NCI-H2227 treated with DMSO at 0.1 percent for 48 hours (cell line): Measurements from ENCODE around the gene PDK2.

ENCODE experiments used
- DNase-seq: peaks from one replicate; lab custom pipeline; 2025; lab: John Stamatoyannopoulos, UW

The PDK2 gene

DNA sequence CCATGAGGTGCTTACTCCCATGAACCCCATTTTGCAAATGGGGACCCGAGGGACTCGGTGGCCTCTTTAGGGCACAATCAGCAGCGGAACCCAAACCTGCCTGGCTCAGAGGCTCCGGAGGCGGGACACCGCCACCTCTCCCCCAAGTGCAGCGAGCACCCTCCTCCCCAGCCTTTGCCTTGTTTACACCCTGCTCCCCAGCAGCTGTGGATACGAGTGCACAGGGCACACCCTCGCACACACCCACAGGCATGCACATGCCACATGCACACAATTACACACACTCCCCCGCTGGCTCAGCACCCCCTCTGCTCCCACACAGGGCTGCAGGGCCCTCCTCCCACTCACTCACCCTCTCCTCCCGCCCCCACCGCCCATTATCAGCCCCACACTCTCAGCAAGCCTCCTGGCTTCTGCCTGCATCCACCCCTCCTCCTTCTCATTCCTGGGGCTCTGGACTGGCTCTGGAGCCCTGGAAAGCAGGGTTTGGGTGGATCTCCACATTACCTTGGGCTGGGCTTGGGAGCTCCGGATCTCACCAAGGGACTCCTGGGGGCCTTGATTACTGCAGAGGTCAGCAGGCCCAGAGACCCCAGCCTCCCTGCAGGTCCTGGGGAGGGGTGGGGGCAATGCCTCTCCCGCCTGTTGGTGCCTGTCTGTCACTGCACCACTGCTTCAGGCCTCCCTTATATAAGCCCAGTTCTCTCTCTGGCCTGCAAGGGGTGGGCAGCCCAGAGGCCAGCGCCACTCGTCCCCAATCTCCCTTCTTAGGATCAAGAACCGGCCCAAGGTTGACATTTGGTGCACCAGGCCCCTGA, 6.4 kb downstream of the PDK2 start:
- DNase-seq = peak; percentile 59

DNA sequence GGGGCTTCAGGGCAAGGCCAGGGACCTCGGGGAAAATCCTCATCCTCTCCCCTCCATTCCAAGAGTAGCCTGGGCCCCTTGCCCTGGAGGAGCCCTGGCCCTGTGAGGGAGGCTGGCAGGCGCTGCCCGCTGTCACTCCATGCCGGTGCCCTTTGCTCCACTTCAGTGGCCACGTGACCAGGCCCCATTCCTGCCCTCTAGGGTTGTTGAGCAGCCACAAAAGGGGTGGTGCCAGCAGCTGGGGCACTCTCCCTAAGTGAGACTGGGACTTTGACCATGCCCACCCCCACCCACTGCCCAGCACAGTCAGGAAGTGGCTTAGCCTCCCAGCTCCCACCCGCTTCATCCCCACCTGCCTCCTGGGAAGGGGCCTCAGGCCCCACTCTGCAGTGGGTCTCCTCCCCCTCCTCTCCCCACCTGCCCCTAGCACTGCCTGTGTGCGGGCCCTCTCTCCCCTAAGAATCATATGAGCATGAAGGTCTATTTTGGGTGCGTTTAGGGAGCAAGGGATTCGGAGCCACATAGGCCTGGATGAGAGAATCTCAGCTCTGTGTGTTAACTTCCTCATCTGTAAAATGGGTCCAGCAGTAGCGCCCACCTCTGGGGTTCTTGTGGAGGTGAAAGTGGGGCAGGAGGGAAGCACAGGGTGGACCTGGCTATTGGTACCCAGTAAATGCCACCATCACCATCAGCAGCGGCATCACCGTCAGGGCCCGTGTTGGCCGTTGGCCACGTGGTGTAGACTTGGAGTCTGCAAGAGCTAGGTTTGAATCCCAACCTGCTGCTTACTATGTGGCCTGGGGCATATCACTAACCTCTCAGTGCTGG, 7.2 kb downstream of the PDK2 start:
- DNase-seq = no peak

DNA sequence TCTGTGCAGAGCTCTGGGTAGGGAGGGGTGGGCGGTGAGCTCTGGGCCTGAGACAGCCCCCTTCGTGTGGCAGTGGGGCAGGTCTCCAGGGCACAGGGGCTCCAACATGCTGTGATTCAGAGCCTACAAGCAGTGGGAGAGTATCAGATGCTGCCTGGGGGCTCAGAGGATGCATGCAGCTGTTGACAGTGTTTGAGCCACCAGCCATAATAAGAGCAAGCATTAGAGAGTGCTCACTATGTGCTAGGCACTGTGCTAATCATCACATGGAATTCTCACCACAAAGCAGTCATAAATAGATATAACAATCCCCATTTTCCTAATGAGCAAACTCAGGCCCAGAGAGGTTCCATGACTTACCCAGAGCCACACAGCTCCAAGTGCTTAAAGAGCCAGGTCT, 8.1 kb downstream of the PDK2 start:
- DNase-seq = no peak

- no peak for DNase-seq
Observed at GRCh38 chr17:50103941-50104340, 8.8 kb downstream of the PDK2 start.

GRCh38 chr17:50105811-50106210, 10.7 kb downstream of the PDK2 start:
- DNase-seq = no peak

- DNase-seq = no peak
Observed at GRCh38 chr17:50106393-50107131, 11.4 kb downstream of the PDK2 start.

GRCh38 chr17:50107790-50108414, 12.8 kb downstream of the PDK2 start:
- no peak for DNase-seq

GRCh38 chr17:50108556-50108955, 13.4 kb downstream of the PDK2 start:
- DNase-seq = no peak

DNA sequence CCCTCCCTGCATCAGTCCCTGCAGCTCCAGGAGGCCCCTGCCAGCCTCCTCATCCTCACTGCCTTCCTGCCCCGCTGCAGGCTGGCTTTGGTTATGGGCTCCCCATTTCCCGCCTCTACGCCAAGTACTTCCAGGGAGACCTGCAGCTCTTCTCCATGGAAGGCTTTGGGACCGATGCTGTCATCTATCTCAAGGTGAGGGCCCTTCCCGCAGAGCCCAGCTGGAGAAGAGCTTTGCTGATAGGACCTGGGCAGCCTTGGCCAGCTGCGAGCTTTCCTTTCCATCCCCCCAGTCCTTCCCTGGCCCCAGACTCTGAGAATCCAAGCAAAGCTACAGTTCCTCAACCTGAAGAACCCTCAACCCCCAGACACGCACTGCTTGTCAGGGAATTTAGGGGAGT, 14.1 kb downstream of the PDK2 start:
- no peak for DNase-seq

GRCh38 chr17:50109785-50110184, 14.6 kb downstream of the PDK2 start:
- DNase-seq = no peak

DNA sequence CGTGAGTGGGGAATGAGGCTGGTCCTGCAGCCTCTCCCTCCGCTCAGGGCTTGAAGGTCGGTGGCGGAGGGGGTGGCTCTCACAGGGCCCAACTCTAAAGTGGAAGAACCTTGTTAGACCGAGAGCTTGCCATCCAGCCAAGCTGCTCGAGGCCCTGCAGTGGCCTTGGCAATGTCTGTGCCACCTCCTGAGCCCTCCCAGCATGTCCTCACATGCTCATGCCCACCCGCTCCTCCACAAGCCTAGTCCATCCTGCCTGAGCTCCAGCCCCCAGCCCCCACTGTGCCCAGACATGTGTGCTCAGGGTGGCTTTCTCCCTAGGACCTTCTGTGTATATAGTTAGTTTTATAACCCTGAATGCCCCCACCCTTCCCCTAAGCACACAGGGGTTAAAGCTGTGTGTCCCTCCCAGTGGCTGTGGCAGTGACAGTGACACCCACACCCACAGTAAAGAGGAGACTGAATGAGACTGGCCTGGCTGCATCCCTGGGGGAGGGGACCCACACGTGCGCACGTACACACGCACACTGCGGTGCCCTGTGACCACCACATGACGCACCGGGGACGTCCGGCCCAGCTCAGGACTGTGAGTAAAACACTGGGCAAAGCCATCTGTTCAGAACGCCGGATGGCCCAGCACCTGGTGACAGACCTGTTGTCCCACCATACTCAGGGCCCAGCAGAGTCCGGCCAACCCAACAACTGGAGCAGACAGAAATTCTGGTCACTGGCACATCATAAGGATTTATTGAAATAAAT, 15.6 kb downstream of the PDK2 start:
- no peak for DNase-seq

GRCh38 chr17:50111673-50112655, 16.8 kb downstream of the PDK2 start:
- DNase-seq = no peak

- DNase-seq = no peak
Observed at GRCh38 chr17:50112694-50113093, 17.5 kb downstream of the PDK2 start.

DNA sequence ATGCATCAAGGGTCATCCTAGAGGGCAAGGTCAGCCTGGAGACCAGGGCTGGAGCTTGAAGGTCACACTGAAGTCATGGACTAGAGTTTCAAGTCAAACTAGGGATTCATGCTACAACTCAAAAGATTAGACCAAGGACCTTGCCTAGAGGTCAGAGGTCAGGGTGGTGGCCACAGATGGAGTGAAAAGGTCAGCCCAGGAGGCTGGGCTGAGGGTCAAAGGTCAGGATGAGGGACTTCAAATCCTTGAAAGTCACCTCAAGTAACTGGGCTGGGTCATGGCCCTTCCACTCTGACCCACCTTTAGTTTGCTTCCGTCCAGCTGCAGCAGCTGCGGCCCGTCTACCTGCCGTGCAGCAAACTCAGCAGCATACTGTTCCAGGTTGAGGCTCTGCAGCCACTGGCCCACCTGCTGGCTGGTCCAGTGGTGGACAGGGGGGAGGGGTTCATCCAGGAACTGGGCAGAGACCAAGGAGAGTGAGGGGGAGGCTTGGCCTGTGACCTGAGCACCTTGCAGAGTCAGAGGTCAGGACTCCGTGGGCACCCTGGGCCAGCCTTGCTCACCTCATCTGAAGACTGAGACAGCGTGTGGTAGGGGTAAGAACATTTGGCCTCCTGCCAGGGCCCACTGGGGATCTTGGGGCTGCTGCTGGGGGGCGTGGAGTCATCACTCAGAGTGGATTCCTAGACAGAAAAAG, 18.6 kb downstream of the PDK2 start:
- DNase-seq = no peak

DNA sequence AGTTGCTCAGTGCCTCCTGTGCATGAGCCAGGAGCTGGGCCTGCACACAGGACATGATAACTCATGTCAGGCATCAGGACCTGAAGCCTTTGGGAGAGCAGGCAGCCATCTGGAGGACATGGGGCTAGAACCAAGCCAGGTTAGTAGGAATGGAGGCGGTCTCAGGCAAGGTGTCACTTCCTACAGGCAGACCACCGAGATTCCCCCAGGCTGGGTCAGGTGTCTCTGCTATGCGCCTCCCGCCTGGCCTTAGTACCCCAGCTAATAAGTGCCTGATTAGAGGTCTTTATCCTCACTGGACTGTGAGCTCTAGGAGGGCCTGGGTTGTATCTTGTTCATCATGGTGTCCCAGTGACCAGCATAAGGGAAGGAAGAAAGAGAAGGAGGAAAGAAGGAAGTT, 19.2 kb downstream of the PDK2 start:
- no peak for DNase-seq

- DNase-seq = peak; percentile 41
Observed at GRCh38 chr17:50114849-50115357, 19.8 kb downstream of the PDK2 start.

GRCh38 chr17:50115756-50116155, 20.6 kb downstream of the PDK2 start:
- no peak for DNase-seq

- no peak for DNase-seq
Observed at GRCh38 chr17:50117202-50118051, 22.3 kb downstream of the PDK2 start.
